ENCODE data around the gene CNOT9. TPM values are rescaled to one million over a fixed set of nuclear protein-coding genes. Genes with fewer than 3 reads are reported as not detected.

Gene CNOT9
- total and polyA plus RNA-seq, 2 of the 13 experiments (the other 11 are each of a cell fraction or from before 2014, with no cell fraction given): 82.6 to 92.4 TPM

- BruUV-seq (replicated peaks): no TSS peak
- no peak for TF ChIP-seq ZNF343 (CRISPR knock-in tag; IDR thresholded peaks at IDR 0.05)
- in situ Hi-C loops (cut with HindIII; ENCODE audit: extremely low pct_ligation_motif_present, low pct_unique_long_range_greater_than_20kb): no loop called here
- Histone ChIP-seq H3K27me3 (ENCODE audit: control insufficient read depth in 1 of 2, insufficient read depth in 2 of 2, low read length in 2 of 2) (no peaks in the 10 kb centered on the region), H3K79me2 (ENCODE audit: insufficient read depth, low read length) (no peaks in the 10 kb centered on the region), H3K4me2 (ENCODE audit: low read depth, low read length) (no peak overlapping the region), H3K4me1 (ENCODE audit: insufficient read depth, low read length) (no peaks in the 10 kb centered on the region), H3K27ac (ENCODE audit: extremely low read length, insufficient read depth, low read length) (no peak overlapping the region), H3K9me3 (ENCODE audit: low read length) (no peaks in the 10 kb centered on the region), H3K36me3 (replicated peaks in 1 of 2; ENCODE audit: control insufficient read depth in 1 of 2, insufficient read depth in 2 of 2, low read length in 2 of 2) (peaks cover 18 to 81% of the 10 kb centered on the region in 2 experiments), H2AFZ (ENCODE audit: low read length) (no peak overlapping the region), H3K4me3 (replicated peaks in 1 of 3; ENCODE audit: insufficient read depth in 1 of 3, low read depth in 2 of 3, low read length in 3 of 3) (no peak overlapping the region), H4K20me1 (ENCODE audit: insufficient read depth, low read length) (no peaks in the 10 kb centered on the region), H3K9ac (ENCODE audit: insufficient read depth, low read depth, low read length) (no peak overlapping the region)
- ATAC-seq (no peak), DNase-seq (ENCODE audit: low spot score) (no peak), FAIRE-seq (no peak)
- intact Hi-C loops (cut with micrococcal nuclease; ENCODE audit: unreplicated experiment): no loop called here
- ChIA-PET POLR2A (no interaction called here), CTCF (ENCODE audit: low intra/inter-chr PET ratio, low total read pairs) (no interaction called here)
- 99% methylated on average over 1 of the region's 1 CpG for WGBS (ENCODE audit: low lambda C conversion rate)
Observed at GRCh38 chr2:218546012-218546411, 22.6 kb upstream of the CNOT9 start.

GRCh38 chr2:218547511-218547910, 21.1 kb upstream of the CNOT9 start:
- no peaks in the 10 kb centered on the region for H3K79me2 ChIP-seq (ENCODE audit: insufficient read depth, low read length)
- peaks cover 13 to 79% of the 10 kb centered on the region in 2 experiments for H3K36me3 ChIP-seq (replicated peaks in 1 of 2; ENCODE audit: control insufficient read depth in 1 of 2, insufficient read depth in 2 of 2, low read length in 2 of 2)
- no peaks in the 10 kb centered on the region for H3K9me3 ChIP-seq (ENCODE audit: low read length)
- H3K27me3 ChIP-seq (ENCODE audit: control insufficient read depth in 1 of 2, insufficient read depth in 2 of 2, low read length in 2 of 2): no peaks in the 10 kb centered on the region
- FAIRE-seq (no peak), DNase-seq (ENCODE audit: low spot score) (no peak), ATAC-seq (no peak)
- no peak overlapping the region for H3K27ac ChIP-seq (ENCODE audit: extremely low read length, insufficient read depth, low read length)
- intact Hi-C loops (cut with micrococcal nuclease; ENCODE audit: unreplicated experiment) (no loop called here), in situ Hi-C loops (cut with HindIII; ENCODE audit: extremely low pct_ligation_motif_present, low pct_unique_long_range_greater_than_20kb) (no loop called here)
- TF ChIP-seq SKI (IDR thresholded peaks at IDR 0.05; ENCODE audit: partially characterized antibody) (no peak), CHCHD3 (CRISPR knock-in tag; IDR thresholded peaks at IDR 0.05) (no peak), RELA (CRISPR knock-in tag; IDR thresholded peaks at IDR 0.05) (no peak)
- H3K4me3 ChIP-seq (replicated peaks in 1 of 3; ENCODE audit: insufficient read depth in 1 of 3, low read depth in 2 of 3, low read length in 3 of 3): no peak overlapping the region
- no peaks in the 10 kb centered on the region for H4K20me1 ChIP-seq (ENCODE audit: insufficient read depth, low read length)
- BruUV-seq (replicated peaks): no TSS peak
- no peak overlapping the region for H2AFZ ChIP-seq (ENCODE audit: low read length)
- ChIA-PET POLR2A (no interaction called here), CTCF (ENCODE audit: low intra/inter-chr PET ratio, low total read pairs) (no interaction called here)
- H3K4me1 ChIP-seq (ENCODE audit: insufficient read depth, low read length): no peaks in the 10 kb centered on the region
- no peak overlapping the region for H3K4me2 ChIP-seq (ENCODE audit: low read depth, low read length)
- H3K9ac ChIP-seq (ENCODE audit: insufficient read depth, low read depth, low read length): no peak overlapping the region

All from HepG2 (cell line).